Activated CD8-positive, alpha-beta T cell treated with anti-CD3 and anti-CD28 coated beads for 36 hours (primary cell): ENCODE data around the gene CTCFL. TPM values are rescaled to one million over a fixed set of nuclear protein-coding genes. Genes with fewer than 3 reads are reported as not detected.

Experiments used
- ATAC-seq: fragments of 200-7000 bp; cut with Tn5 transposase; one replicate; pipeline ENCODE4 v1.10.0; 2021; ENCODE audit warnings: mild to moderate bottlenecking, moderate library complexity
- CTCF ChIA-PET: fragments of 350-600 bp; sonication (Branson Sonifier 250); formaldehyde crosslinking; loops from one replicate; lab custom pipeline; 2021; ENCODE audit warnings: antibody characterized with exemption; lab: Charles Lee
- POLR2A ChIA-PET: fragments of 350-600 bp; sonication (Branson Sonifier 250); formaldehyde crosslinking; loops from one replicate; lab custom pipeline; 2021; ENCODE audit warnings: antibody characterized with exemption; lab: Charles Lee
- DNase-seq: peaks from one replicate; pipeline ENCODE4 v3.0.0-alpha.2; 2020
- H3K27ac Mint-ChIP-seq: one replicate; pipeline ENCODE4 v1.8.0; 2021; ENCODE audit warnings: mild to moderate bottlenecking, mixed read lengths
- H3K27me3 Mint-ChIP-seq: one replicate; pipeline ENCODE4 v1.8.0; 2021; ENCODE audit warnings: mixed read lengths
- H3K36me3 Mint-ChIP-seq: one replicate; pipeline ENCODE4 v1.8.0; 2021; ENCODE audit warnings: low read depth, mixed read lengths
- H3K4me1 Mint-ChIP-seq: one replicate; pipeline ENCODE4 v1.8.0; 2021; ENCODE audit warnings: low read depth, mixed read lengths
- H3K4me3 Mint-ChIP-seq: one replicate; pipeline ENCODE4 v1.8.0; 2021; ENCODE audit warnings: mild to moderate bottlenecking, moderate library complexity, mixed read lengths
- H3K9me3 Mint-ChIP-seq: one replicate; pipeline ENCODE4 v1.8.0; 2021; ENCODE audit warnings: mixed read lengths
- intact Hi-C: fragments of 100-400 bp; cut with micrococcal nuclease; formaldehyde crosslinking; loops from one replicate; pipeline ENCODE4 v1.10.0; 2022
- total RNA-seq, 2 experiments: library from RNA; stranded (reverse); gene quantifications; one replicate each; pipeline ENCODE4 v1.2.3, GENCODE V29; 2021
- TF ChIP-seq, protein P1 (sequence below): fragments of 200-600 bp; IDR thresholded peaks from one replicate; pipeline ENCODE4 v1.8.0; 2022; ENCODE audit warnings: antibody characterized with exemption, mild to moderate bottlenecking

Gene CTCFL
- total RNA-seq, 2 experiments from 2014 or later: not detected

DNA sequence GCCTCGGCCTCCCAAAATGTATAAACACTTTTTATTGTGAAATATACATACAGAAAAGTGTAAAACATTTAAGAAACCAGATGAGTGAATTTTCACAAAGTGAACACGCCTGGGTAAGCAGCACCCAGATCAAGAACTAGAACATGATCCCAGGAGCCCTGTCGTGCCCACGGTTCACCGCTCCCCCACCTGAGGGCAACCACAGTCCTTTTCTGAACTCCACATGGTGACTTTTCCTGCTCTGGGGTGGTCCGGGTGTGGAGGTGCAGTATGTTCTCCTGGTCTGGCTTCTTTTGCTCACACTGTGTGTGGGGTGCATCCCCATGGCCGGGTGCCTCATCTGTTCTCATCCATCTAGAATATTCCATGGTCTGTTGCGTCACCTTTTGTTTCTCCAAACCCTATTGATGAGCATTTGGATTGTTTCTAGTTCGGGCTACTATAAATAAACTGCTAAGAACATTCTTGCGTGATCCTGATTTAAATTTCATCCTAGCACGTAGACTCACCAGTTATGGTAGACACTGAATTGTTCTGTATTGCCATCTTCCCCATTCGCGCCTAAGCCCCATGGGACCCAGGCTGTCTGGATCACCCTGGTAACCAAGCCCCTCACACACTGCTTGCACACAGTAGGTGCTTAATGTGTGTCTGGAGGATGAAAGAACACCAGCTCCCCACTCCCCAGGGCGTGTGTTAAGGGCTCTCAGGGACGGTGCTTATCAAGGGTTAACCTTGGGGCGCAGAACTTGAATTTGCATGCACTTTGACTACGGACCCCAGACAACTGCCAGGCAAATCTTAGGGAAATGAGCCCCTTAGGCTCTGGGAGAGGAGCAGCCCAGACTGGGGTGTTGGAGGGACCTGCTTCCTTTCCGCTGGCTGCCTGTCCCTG, 56.2 kb downstream of the CTCFL start:
- H3K27ac Mint-ChIP-seq: no peak overlapping the region
- CTCF ChIA-PET: interaction anchor here (1.1 to 1.4 kb wide), 4 partner anchors 10 to 69 kb away, joined by 3 to 6 read pairs (median 4); no protein-coding TSS in a partner anchor
- no peak overlapping the region for H3K4me3 Mint-ChIP-seq
- ATAC-seq (no peak), DNase-seq (no peak)
- peaks cover 9% of the 10 kb centered on the region for H3K4me1 Mint-ChIP-seq
- no peaks in the 10 kb centered on the region for H3K27me3 Mint-ChIP-seq
- H3K9me3 Mint-ChIP-seq: no peaks in the 10 kb centered on the region
- H3K36me3 Mint-ChIP-seq: no peaks in the 10 kb centered on the region
- POLR2A ChIA-PET: no interaction called here
- TF ChIP-seq, protein P1, sequence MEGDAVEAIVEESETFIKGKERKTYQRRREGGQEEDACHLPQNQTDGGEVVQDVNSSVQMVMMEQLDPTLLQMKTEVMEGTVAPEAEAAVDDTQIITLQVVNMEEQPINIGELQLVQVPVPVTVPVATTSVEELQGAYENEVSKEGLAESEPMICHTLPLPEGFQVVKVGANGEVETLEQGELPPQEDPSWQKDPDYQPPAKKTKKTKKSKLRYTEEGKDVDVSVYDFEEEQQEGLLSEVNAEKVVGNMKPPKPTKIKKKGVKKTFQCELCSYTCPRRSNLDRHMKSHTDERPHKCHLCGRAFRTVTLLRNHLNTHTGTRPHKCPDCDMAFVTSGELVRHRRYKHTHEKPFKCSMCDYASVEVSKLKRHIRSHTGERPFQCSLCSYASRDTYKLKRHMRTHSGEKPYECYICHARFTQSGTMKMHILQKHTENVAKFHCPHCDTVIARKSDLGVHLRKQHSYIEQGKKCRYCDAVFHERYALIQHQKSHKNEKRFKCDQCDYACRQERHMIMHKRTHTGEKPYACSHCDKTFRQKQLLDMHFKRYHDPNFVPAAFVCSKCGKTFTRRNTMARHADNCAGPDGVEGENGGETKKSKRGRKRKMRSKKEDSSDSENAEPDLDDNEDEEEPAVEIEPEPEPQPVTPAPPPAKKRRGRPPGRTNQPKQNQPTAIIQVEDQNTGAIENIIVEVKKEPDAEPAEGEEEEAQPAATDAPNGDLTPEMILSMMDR: no peak
- intact Hi-C loops: no loop called here

DNA sequence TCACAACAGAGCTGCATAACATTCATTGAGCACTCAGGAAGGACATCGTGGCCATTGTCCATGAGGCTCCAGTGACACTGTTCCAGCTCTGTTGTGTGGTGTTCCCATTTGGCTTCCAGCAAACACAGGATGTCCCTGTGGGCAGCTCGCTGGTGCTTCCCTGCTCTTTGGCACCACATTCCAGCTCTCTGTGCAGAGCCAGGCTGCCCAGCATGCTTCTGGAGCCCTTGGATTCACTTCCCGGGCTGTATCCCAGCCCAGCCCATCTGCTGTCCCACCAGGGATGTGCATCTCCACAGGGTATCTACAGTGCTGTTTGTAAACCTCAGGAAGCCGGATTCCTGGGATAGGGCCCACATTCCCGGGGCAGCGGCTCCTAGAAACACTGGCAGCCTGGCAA, 57.2 kb downstream of the CTCFL start:
- Mint-ChIP-seq H3K27me3 (no peaks in the 10 kb centered on the region), H3K27ac (no peak overlapping the region), H3K9me3 (no peaks in the 10 kb centered on the region), H3K4me3 (no peak overlapping the region), H3K36me3 (no peaks in the 10 kb centered on the region), H3K4me1 (no peaks in the 10 kb centered on the region)
- TF ChIP-seq, protein P1: no peak
- POLR2A ChIA-PET: no interaction called here
- CTCF ChIA-PET: no interaction called here
- ATAC-seq (no peak), DNase-seq (no peak)
- intact Hi-C loops: no loop called here

DNA sequence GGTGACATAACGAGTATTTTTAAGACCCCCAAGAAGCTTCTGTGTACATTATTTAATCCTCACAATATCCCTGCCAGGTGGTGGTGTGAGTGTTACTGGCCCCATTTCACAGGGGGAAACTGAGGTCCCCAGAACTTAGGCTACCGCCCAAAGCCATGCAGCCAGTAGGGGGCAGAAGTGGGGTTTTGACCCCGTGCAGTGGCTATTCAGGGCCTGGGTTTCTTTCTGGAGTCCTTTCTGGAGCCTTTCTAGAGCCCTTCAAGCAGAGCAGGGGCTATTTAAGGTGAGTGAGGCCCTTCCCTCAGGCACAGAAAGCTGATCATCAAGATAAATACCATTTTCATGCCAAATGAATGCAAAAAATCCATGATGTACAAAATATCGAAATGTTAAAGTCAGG, 59.0 kb downstream of the CTCFL start:
- POLR2A ChIA-PET: interaction anchor here (0.7 to 1.1 kb wide), 2 partner anchors 63 to 126 kb away, joined by 3 read pairs; no protein-coding TSS in a partner anchor

DNA sequence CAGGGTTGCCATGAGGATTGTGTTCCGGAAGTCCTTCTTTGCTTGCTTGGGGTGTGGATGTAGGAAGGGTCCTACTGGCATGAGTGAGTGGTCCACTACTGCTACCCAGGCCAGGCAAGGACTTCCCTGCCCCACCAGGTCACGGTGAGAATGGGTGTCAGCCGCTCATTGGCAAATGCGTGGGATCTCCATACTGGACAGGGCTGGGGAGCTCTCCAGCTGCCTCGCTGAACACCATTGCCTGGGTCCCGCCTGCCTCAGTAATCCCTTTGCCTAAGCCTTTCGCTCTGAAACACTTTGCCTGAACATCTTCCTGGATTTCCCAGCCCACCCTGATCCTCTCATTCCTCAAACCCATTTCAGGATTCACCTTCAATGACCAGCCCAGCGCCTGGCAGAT, 59.5 kb downstream of the CTCFL start:
- Mint-ChIP-seq H3K4me1 (no peaks in the 10 kb centered on the region), H3K4me3 (no peak overlapping the region), H3K27me3 (no peaks in the 10 kb centered on the region), H3K36me3 (no peaks in the 10 kb centered on the region), H3K27ac (no peak overlapping the region), H3K9me3 (no peaks in the 10 kb centered on the region)
- DNase-seq (no peak), ATAC-seq (no peak)
- CTCF ChIA-PET: interaction anchor here (1.1 to 1.4 kb wide), 2 partner anchors 8 to 12 kb away, joined by 3 to 4 read pairs; no protein-coding TSS in a partner anchor
- intact Hi-C loops: no loop called here
- POLR2A ChIA-PET: interaction anchor here (0.7 to 1.1 kb wide), 2 partner anchors 62 to 126 kb away, joined by 3 read pairs; no protein-coding TSS in a partner anchor
- TF ChIP-seq, protein P1: no peak

More for the DNA sequence above, 59.0 kb downstream of the CTCFL start:
- TF ChIP-seq, protein P1: peak; percentile 48
- H3K27ac Mint-ChIP-seq: no peak overlapping the region
- H3K4me1 Mint-ChIP-seq: no peaks in the 10 kb centered on the region
- intact Hi-C loops: no loop called here
- no peak overlapping the region for H3K4me3 Mint-ChIP-seq
- H3K27me3 Mint-ChIP-seq: no peaks in the 10 kb centered on the region
- no peaks in the 10 kb centered on the region for H3K36me3 Mint-ChIP-seq
- DNase-seq (no peak), ATAC-seq (no peak)
- H3K9me3 Mint-ChIP-seq: no peaks in the 10 kb centered on the region
- CTCF ChIA-PET: interaction anchor here (1.4 kb wide), 1 partner anchor 12 kb away, joined by 3 read pairs; no protein-coding TSS in a partner anchor
